Natural killer cell treated with Interleukin-12 subunit alpha and Interleukin-12 subunit beta and Interleukin-15 and Interleukin-18, amount 100 ng/mL, for 72 hours (primary cell): ENCODE measurements around the gene NKX2-1. TPM values are rescaled to one million over a fixed set of nuclear protein-coding genes. Genes with fewer than 3 reads are reported as not detected.
"Not testable (repeated sequence)": the region's sequence is repeated elsewhere in the genome, so short reads cannot be mapped to it uniquely, and the experiment has no call there.

ENCODE experiments used
- ATAC-seq, 2 donors: fragments of 150-1000 bp; cut with Tn5 transposase in 1 of 2; sonication (Bioruptor Pico), chemical (Tn5 transposase) in 1 of 2; 2 replicates each; pipeline ENCODE4 v1.10.0; 2021
- DNase-seq: peaks from one replicate; pipeline ENCODE4 v3.0.0; 2022; ENCODE audit warnings: low spot score
- H3K27ac Mint-ChIP-seq, 2 donors: 1 replicate in 1 of 2; 2 replicates in 1 of 2; pipeline ENCODE4 v1.8.0; 2022; ENCODE audit warnings: mixed read lengths in 2 of 2, mild to moderate bottlenecking in 1 of 2, moderate library complexity in 1 of 2
- H3K27me3 Mint-ChIP-seq, 2 donors: 1 replicate in 1 of 2; 2 replicates in 1 of 2; pipeline ENCODE4 v1.8.0; 2022; ENCODE audit warnings: mixed read lengths in 2 of 2
- H3K36me3 Mint-ChIP-seq: one replicate; pipeline ENCODE4 v1.8.0; 2022; ENCODE audit warnings: mixed read lengths
- H3K4me1 Mint-ChIP-seq, 2 donors: 1 replicate in 1 of 2; 2 replicates in 1 of 2; pipeline ENCODE4 v1.8.0; 2022; ENCODE audit warnings: low read depth in 2 of 2, mixed read lengths in 2 of 2, mild to moderate bottlenecking in 1 of 2
- H3K4me3 Mint-ChIP-seq: one replicate; pipeline ENCODE4 v1.8.0; 2022; ENCODE audit warnings: mixed read lengths
- H3K9me3 Mint-ChIP-seq: 2 replicates; pipeline ENCODE4 v1.8.0; 2022; ENCODE audit warnings: mixed read lengths
- total RNA-seq, 2 donors: library from RNA; stranded (reverse); gene quantifications; one replicate each; pipeline ENCODE4 v1.2.3, GENCODE V29; 2022

Gene NKX2-1
- not detected for total RNA-seq

- Mint-ChIP-seq H3K4me1 (no peaks in the 10 kb centered on the region), H3K9me3 (no peaks in the 10 kb centered on the region), H3K4me3 (peak within 1 kb of the TSS; percentile 32), H3K36me3 (no peaks in the 10 kb centered on the region), H3K27ac (no peak within 1 kb of the TSS), H3K27me3 (peaks cover 47 to 59% of the 10 kb centered on the region in 2 donors)
- ATAC-seq (no peak), DNase-seq (no peak)
Measured at GRCh38 chr14:36519431-36520321, at the start of gene NKX2-1. NKX2-1 (minus strand) TSS chr14:36520232; CDS start chr14:36520129, 103 bp downstream.

DNA sequence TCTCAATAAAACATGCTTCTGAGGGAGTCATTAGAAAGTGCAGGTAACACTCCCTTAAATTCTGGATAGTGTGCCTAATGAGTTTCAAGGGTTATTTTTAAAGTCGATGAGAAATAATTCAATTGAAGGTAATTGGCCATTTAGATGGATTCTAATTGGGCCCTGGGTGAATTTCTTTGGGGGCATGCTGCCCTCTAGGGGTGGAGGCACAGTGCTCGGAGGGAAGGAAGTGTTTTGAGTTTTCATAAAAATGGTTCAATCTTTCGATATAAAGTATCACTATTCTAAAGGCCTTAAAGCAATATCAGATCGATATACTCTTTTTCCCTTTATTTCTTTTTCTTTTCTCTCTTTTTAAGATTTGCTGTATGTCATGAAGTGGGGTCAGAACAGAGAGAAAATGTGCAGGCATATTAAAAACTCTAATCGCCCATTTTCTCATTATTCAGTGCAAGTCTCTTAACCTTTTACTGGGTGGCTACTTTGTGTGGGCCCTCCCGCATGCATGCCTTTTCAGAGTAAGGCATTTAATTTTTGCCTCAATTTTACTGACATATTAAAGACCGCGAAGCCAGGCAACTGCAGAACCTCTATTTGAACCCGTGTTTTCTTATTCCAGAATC, 36.9 kb upstream of the NKX2-1 start:
- no peaks in the 10 kb centered on the region for H3K9me3 Mint-ChIP-seq
- peaks cover 12 to 28% of the 10 kb centered on the region in 2 donors for H3K27me3 Mint-ChIP-seq
- no peak for ATAC-seq
- H3K27ac Mint-ChIP-seq = no peak overlapping the region
- no peak for DNase-seq
- no peak overlapping the region for H3K4me3 Mint-ChIP-seq
- H3K4me1 Mint-ChIP-seq = peaks cover 0 to 4% of the 10 kb centered on the region in 2 donors
- H3K36me3 Mint-ChIP-seq = no peaks in the 10 kb centered on the region

- H3K9me3 Mint-ChIP-seq = no peaks in the 10 kb centered on the region
- ATAC-seq (no peak), DNase-seq (no peak)
- peaks cover 8 to 23% of the 10 kb centered on the region in 2 donors for H3K27me3 Mint-ChIP-seq
- H3K27ac Mint-ChIP-seq = no peak overlapping the region
- no peaks in the 10 kb centered on the region for H3K36me3 Mint-ChIP-seq
- no peak overlapping the region for H3K4me3 Mint-ChIP-seq
- peaks cover 0 to 4% of the 10 kb centered on the region in 2 donors for H3K4me1 Mint-ChIP-seq
Measured at GRCh38 chr14:36555998-36556743, 36.1 kb upstream of the NKX2-1 start.

DNA sequence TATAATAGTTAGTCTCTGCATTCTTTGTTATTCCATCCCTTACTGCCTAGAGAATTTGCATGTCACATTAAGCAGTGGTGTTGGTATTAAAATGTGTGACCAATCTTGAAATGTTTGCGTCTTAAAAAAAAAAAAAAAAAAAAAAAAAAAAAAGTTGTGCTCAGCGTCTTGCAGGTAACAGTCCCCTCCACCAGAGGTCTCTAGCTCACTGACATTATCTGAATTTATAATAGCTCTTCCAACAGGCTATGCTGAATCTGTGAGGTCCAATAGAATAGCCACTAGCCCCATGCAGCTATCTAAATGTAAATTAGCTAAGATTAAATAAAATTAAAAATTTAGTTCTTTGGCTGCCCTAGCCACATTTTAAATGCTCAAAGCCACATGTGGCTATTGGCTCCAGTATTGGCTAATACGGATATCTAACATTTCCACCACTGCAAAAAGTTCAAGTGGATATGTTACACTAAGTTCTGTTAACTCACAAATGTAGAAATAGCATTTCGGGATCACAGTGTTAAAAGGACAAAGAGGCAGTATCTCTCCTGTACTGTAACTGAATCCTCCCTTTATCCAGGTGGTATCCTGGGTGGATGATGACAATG, 33.7 kb upstream of the NKX2-1 start:
- DNase-seq = no peak
- H3K9me3 Mint-ChIP-seq = no peaks in the 10 kb centered on the region
- no peak overlapping the region for H3K27ac Mint-ChIP-seq
- peaks cover 0 to 14% of the 10 kb centered on the region in 2 donors for H3K27me3 Mint-ChIP-seq
- no peak overlapping the region for H3K4me3 Mint-ChIP-seq
- peaks cover 0 to 4% of the 10 kb centered on the region in 2 donors for H3K4me1 Mint-ChIP-seq
- ATAC-seq = no peak
- no peaks in the 10 kb centered on the region for H3K36me3 Mint-ChIP-seq

DNA sequence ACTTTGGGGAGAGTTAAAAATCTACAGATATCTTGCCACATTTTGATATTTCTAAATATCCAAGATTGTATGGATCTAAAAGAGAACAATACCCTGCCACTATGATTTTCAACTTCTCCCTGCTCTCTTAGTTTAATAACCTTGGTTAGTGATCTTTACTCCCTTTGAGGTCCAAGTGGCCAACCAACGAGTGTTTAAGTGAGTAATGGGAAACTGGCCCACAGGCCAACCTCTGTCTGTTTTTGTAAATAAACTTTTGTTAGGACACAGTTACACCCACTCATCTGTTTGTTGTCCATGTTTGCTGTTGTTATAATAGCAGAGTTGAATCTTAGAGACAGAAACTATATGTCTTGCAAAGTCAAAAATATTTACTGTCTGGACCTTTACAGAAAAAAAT, 30.9 kb upstream of the NKX2-1 start:
- DNase-seq (no peak), ATAC-seq (no peak)
- Mint-ChIP-seq H3K27me3 (peaks cover 0 to 6% of the 10 kb centered on the region in 2 donors), H3K9me3 (no peaks in the 10 kb centered on the region), H3K4me3 (no peak overlapping the region), H3K27ac (no peak overlapping the region), H3K36me3 (no peaks in the 10 kb centered on the region), H3K4me1 (no peaks in the 10 kb centered on the region)

- H3K27me3 Mint-ChIP-seq, DNase-seq, H3K4me3 Mint-ChIP-seq, H3K4me1 Mint-ChIP-seq, H3K36me3 Mint-ChIP-seq, H3K27ac Mint-ChIP-seq, ATAC-seq, H3K9me3 Mint-ChIP-seq: not testable (repeated sequence)
Measured at GRCh38 chr14:36544280-36544679, 24.2 kb upstream of the NKX2-1 start.

DNA sequence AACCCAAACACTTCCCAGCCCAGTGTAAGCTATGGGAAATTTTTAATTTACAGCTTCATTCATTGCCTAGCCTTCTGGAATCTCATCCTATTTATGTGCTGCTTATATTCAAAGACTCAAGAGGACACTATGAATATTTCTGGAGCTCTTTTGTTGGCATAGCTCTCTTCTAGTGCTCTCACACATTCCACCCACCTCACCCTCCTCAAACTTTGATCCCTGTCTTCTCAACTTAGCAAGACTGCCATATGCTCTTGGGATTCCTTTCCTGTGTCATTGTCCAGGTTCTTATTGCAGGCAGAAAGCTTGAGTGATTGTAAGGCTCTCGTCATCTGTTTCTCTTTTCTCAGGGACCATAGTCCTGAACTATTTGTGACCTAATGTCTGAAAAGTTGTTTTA, 18.0 kb upstream of the NKX2-1 start:
- DNase-seq (no peak), ATAC-seq (no peak)
- Mint-ChIP-seq H3K9me3 (peaks cover 19% of the 10 kb centered on the region), H3K4me3 (no peak overlapping the region), H3K27ac (no peak overlapping the region), H3K27me3 (peaks cover 3 to 23% of the 10 kb centered on the region in 2 donors), H3K4me1 (no peaks in the 10 kb centered on the region), H3K36me3 (no peaks in the 10 kb centered on the region)

DNA sequence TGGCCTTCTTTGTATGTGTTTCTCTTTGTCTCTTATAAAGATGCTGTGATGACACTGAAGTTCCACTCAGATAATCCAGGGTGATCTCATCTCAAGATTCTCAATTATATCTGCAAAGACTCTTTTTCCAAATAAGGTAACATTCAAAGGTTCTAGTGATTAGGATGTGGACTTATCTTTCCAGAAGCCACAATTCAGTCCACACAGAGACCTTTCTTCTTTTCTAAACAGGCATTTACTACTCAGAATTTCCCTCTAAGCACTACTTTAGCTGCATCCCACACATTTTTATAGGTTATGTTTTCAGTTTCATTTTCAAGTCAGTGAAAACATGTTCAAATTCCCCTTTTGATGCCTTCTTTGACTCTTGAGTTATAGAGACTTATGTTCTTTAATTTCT, 9.0 kb upstream of the NKX2-1 start:
- H3K36me3 Mint-ChIP-seq = no peaks in the 10 kb centered on the region
- ATAC-seq (no peak), DNase-seq (no peak)
- peaks cover 7% of the 10 kb centered on the region for H3K9me3 Mint-ChIP-seq
- H3K27ac Mint-ChIP-seq = no peak overlapping the region
- H3K4me3 Mint-ChIP-seq = no peak overlapping the region
- H3K4me1 Mint-ChIP-seq = no peaks in the 10 kb centered on the region
- peaks cover 31 to 44% of the 10 kb centered on the region in 2 donors for H3K27me3 Mint-ChIP-seq

- no peak overlapping the region for H3K27ac Mint-ChIP-seq
- no peaks in the 10 kb centered on the region for H3K36me3 Mint-ChIP-seq
- no peaks in the 10 kb centered on the region for H3K4me1 Mint-ChIP-seq
- no peak overlapping the region for H3K4me3 Mint-ChIP-seq
- DNase-seq (no peak), ATAC-seq (no peak)
- peaks cover 49 to 72% of the 10 kb centered on the region in 2 donors for H3K27me3 Mint-ChIP-seq
- peaks cover 7% of the 10 kb centered on the region for H3K9me3 Mint-ChIP-seq
Measured at GRCh38 chr14:36525746-36526099, 5.7 kb upstream of the NKX2-1 start.

- Mint-ChIP-seq H3K9me3 (peaks cover 7% of the 10 kb centered on the region), H3K4me1 (no peaks in the 10 kb centered on the region), H3K27ac (no peak overlapping the region), H3K4me3 (no peak overlapping the region), H3K36me3 (no peaks in the 10 kb centered on the region), H3K27me3 (peaks cover 49 to 70% of the 10 kb centered on the region in 2 donors)
- DNase-seq (no peak), ATAC-seq (no peak)
Measured at GRCh38 chr14:36524874-36525745, 5.1 kb upstream of the NKX2-1 start.

GRCh38 chr14:36524220-36524837, 4.3 kb upstream of the NKX2-1 start:
- ATAC-seq (no peak), DNase-seq (no peak)
- Mint-ChIP-seq H3K4me1 (no peaks in the 10 kb centered on the region), H3K36me3 (no peaks in the 10 kb centered on the region), H3K4me3 (no peak overlapping the region), H3K27ac (no peak overlapping the region), H3K9me3 (peaks cover 7% of the 10 kb centered on the region), H3K27me3 (peaks cover 50 to 67% of the 10 kb centered on the region in 2 donors)

DNA sequence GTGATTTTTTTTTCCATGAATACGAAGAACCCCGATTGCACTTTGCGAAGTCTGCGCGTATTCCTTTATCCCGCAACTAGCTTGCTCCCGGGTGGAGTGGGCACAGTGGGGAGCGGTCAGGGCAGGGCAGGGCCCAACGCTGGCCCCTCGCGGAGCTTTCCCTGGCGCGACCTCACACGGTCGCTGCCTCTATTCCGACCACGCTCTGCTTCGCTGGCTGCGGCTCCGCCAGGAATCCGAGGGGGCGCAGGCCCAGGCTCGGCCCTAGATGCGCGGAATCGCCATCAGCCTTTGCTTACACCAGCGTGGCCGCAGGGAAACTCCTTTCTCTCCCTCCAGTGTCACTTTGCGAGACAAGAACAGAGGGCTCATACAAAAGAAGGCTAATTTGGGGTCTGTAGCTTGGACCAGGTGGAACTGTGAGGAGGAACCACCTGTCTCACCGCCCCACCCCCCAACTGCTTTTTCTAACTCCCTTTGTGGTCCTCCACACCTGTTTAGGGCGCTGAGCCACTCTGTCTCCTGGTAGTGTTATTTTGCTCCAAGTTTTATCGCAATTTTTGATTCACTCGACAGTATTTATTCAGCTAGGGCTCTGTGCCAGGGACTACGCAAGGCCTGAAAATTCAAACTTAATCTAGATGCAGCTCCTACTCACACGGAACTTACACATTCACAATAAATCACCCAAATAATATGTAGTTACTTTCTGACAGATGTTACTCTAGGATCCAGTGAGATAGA, 3.1 kb upstream of the NKX2-1 start:
- ATAC-seq = no peak
- H3K36me3 Mint-ChIP-seq = no peaks in the 10 kb centered on the region
- no peak overlapping the region for H3K27ac Mint-ChIP-seq
- no peak overlapping the region for H3K4me3 Mint-ChIP-seq
- peaks cover 3% of the 10 kb centered on the region for H3K9me3 Mint-ChIP-seq
- H3K4me1 Mint-ChIP-seq = no peaks in the 10 kb centered on the region
- DNase-seq = no peak
- peaks cover 46 to 57% of the 10 kb centered on the region in 2 donors for H3K27me3 Mint-ChIP-seq
